Measurements from ENCODE around the gene SPATA2L.

The SPATA2L gene, protein sequence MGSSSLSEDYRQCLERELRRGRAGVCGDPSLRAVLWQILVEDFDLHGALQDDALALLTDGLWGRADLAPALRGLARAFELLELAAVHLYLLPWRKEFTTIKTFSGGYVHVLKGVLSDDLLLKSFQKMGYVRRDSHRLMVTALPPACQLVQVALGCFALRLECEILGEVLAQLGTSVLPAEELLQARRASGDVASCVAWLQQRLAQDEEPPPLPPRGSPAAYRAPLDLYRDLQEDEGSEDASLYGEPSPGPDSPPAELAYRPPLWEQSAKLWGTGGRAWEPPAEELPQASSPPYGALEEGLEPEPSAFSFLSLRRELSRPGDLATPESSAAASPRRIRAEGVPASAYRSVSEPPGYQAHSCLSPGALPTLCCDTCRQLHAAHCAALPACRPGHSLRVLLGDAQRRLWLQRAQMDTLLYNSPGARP

DNA sequence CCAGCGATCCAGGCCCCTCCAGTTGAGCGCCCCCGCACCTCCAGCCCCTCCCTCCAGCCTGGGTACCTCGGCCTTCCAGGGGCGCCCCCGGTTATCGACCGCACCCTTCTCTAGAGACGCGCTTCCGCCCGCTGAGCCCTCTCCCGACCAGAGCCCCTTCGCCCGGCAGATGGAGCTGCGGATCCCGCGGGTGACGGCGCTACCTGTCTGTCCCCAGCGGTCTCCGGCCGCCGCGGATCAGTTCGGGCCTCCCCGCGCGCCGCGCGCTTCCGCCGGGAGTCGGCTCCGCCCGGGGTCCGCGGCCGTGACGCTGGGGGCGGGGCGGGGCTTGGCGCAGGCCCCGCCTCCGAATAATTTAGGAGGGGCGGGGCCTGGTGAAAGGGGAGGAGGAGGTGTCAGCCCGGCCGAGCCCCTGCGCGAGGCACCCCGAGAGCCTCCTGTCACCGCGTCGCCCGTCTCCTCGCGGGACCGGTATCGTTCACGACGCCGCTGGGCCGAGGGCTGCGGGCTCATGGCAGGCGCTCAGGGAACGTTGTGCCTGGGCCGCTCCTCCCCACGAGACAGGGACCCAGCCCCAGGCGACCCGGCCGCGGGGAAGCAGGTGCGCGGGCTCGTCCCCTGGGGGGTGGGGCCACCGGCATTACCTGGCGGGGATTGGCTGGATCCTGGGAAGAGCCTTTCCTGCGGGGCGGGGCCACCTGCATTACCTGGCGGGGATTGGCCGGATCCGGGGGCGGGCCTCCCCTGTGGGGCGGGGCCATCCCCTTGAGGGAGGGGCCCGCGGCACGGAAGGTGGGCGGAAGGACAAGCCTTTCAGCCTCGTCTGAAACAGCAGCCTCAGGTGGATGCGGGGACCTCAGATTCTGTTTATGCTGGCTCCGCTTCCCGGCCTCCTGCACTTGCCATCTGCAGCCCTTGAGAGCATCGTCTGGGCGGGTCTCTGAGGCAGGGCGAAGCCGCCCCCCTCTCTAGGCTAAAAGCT is at the start of gene SPATA2L:
Gene SPATA2L (minus strand): TSS at position 281 of the 982 bp plus-strand sequence. CDS start 473 bp downstream, outside the sequence.
- DNase-seq = peak; percentile 100

DNA sequence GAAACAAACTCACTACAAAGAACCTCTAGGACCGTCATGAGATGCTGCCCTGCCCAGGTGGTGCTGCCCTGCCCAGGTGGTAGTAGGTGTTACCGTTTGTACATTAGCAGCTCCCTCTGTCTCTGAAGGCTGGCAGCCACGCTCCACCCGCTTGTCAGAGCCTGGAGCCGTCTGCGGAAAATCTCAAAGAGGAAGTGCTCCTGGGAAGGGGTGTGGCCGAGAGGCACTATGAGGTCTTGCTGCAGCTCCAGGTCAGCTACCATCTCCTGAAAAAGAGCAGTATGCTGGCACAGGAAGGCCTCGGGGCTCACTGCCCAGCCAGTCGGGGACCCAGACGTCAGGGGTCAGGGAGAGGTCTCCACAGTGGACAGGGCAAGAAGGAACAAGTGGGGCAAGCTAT is 48.1 kb upstream of the SPATA2L start:
- peak; percentile 25 for DNase-seq

DNA sequence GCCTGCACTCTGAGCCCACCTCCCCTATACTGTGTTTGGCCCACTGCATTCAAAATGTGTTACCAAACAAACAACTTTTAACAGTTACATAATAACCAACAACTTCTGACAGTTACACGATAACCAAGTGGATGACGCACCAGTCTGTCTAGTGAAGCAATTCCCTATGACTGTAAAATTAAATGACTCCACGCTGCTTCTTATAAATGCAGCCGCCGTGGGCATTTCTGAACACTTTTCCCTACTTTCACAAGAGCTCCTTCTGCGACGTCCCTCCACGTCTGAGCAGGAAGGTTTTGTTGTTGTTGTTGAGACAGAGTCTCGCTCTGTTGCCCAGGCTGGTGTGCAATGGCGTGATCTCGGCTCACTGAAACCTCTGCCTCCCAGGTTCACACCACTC is 47.4 kb upstream of the SPATA2L start:
- no peak for DNase-seq

DNA sequence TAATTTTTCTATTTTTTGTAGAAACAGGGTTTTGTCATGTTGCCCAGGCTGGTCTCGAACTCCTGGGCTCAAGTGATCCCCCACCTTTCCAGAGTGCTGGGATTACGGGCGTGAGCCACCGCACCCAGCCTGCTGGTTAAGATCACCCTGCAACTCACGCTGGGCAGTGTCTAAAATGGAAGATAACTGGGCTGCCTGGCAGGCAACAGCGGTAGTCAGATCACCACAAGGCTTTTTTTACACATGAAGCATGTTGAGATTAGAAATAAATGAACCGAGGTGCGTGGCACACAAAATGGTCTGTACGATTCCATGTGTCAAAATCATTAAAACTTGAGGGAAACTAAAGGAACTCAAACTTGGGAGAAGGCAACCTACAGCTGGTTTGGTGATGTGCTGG is 46.6 kb upstream of the SPATA2L start:
- DNase-seq = no peak

DNA sequence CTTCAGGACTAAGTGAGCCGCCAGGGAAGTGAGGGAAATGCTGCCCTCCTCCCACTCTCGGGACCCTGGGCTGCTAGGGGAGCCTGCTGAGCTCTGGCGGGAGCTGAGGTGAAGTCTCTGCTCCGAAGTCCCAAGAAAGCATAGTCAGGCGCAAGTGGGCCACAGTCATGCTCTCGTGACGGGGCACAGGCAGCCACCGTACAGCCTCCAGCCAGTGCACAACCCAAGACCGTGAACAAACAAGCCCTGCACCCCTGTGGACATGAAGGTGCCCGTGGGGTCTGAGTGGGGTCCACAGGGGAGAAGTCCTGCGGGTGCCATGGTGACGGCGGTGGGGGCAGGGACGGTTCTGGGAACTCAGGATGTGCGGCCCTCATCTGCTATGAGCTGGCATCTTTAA is 44.5 kb upstream of the SPATA2L start:
- DNase-seq = no peak

DNA sequence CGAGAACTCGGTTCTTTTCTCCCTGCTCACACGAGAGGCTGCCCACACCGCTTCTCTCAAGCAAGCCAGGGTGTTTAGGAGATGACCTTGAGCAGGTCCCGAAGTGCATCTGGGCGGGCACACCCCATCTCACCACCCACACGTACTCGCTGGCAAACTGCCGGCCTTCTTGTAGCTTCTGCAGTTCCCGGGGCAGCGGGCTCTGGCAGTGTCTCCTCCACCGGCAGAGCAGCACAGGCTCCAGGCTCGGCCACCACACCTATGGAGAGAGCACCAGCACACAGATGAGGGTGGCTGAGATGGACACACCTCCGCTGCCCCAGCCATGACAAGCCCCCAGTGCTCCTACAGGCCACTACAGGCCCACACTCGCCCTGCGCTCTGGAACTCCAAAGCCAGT is 43.3 kb upstream of the SPATA2L start:
- no peak for DNase-seq

DNA sequence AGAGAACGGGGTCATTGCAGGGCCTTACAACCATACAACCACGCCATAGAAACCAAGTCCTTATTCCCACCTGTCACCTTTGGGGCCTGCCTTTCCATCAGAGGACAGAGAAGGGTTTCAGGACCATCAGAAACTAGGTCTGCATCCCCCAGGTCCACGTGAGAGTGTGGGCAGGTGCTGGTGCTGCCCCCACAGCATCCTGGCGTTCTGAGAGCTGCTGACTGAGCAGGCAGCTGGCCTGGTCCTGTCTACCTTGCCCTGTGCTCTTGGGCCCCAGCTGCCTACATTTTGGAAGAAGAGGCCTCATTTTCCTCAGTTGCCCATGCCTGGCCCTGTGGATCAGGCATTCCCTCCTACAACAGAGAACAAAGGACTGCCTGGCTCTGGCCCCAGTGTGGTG is 41.4 kb upstream of the SPATA2L start:
- DNase-seq = no peak

DNA sequence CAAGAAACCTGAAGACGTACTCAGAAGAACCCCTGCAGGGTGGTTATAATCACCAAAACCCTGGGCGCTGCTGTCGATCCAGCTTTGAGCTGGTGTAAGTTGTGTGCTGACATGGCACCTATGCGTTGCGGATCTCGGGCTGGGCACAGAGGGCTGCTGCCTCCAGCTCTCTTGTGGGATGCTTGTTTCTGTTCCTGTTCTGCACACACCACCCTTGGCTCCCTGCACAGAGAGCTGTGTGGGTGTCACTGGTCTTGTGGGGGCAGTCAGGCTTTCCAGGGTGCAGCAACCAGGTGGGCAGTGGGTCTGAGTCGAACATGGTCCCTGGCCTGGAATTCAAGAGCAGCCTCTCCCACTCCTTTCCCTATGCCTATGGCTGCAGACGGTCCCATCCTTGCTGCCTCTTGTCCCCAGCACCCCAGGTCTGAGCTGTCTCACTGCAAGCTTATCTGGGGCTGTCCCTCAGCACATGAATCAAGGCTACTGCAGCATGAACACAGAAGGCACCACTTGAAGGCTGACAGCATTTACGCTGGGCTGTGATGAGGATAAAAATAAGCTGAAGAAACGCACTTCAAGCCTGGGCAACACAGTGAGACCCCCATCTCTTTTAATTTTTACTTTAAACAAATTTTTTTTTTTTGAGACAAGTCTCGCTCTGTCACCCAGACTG is 40.0 kb upstream of the SPATA2L start:
- no peak for DNase-seq

DNA sequence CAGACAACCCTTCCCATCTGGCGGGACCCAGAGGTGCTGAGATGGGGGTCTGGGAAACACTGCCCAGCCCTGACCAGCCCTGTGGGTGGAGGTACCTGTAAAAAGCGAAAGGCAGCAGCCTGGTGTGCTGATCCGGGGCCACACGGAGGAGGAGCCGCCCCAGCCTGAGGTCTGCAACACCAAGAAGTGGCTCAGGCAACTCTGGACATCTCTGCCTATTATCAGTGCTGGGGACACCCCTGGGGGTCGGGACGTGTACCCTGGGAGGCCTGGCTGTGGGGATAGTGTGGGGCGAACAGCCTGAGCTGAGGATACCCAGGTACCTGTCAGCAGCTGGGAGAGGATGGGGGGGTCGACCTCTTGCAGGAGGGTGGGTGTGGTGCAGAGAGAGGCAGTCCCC is 37.9 kb upstream of the SPATA2L start:
- no peak for DNase-seq

DNA sequence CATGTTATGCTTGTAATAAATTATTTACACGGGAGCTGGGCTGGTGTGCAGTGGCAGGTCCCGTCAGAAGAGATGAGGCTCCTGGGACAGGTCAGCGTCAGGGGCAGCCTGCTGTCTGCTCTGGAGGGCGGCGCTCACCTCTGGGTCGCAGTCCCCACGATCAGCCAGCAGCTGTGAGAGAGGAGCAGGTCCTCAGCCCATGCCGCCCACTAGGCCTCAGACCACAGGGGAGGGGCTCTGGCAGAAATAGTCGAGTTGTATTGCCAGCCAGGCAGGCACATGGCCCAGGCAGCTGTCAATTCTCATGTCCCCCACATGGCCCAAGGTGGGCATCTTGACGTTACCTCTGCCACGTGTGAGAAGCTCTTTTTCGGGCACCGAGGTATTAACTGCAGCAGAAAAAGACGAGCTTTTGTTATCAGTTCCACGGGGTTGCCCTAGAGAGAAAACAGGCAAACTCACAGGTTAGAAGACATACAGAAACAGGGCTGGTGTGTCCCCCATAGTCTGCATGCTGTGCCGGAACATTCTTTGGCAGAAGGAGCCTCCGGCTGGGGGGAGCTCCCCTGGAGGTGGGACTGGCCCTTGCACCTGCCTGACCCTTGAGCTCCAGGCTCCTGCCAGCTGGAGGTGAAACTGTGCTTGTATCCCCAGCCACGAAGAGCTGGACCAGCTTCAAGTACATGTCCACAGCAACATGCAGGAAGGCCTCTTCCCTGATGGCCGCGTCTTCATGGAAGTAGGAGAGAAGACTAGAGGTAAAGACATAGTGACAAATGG is 37.2 kb upstream of the SPATA2L start:
- DNase-seq = no peak

DNA sequence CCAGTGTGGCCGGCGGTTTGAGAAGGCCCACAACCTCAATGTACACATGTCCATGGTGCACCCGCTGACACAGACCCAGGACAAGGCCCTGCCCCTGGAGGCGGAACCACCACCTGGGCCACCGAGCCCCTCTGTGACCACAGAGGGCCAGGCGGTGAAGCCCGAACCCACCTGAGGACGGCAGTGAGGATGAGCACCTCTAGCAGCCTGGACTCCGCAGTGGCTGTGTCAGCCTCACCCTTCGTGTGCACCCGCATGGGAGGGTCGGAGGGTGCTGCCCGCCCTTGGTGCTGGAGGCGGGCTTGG is 36.5 kb upstream of the SPATA2L start:
- DNase-seq = no peak

DNA sequence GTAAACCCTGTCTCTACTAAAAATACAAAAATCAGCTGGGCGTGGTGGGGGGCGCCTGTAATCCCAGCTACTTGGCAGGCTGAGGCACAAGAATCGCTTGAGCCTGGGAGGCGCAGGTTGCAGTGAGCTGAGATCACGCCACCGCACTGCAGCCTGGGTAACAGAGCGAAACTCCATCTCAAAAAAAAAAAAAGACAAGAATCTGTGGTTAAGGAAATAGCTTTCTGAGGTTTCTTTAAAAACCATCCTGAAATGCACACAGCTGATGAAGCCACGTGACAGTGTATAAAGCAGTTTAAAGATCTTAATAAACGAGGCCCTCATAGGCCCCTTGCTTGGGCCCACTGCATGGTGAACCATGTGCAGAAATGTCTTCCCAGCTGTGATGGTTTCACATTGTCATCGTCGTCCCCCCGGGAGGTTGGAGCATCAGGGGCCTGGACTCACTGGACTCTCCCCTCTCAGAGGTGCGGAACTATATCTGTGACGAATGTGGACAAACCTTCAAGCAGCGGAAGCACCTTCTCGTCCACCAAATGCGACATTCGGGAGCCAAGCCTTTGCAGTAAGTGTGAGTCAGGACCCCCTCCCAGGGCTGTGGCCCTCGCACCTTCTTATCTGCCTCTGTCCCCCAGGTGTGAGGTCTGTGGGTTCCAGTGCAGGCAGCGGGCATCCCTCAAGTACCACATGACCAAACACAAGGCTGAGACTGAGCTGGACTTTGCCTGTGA is 36.0 kb upstream of the SPATA2L start:
- peak; percentile 56 for DNase-seq

DNA sequence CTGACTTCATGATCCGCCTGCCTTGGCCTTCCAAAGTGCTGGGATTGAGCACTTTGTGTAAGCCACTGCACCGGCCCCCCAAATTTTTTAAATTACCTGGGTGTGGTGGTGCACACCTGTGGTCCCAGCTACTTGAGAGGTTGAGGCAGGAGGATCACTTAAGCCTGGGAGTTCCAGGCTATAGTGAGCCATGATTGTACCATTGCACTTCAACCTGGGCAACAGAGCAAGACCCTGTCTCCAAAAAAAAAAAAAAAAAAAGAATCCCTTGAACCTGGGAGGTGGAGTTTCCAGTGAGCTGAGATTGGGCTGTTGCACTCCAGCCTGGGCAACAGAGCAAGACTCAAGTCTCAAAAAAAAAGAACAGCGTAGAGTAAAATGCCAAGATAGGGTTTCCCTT is 35.0 kb upstream of the SPATA2L start:
- DNase-seq = no peak

DNA sequence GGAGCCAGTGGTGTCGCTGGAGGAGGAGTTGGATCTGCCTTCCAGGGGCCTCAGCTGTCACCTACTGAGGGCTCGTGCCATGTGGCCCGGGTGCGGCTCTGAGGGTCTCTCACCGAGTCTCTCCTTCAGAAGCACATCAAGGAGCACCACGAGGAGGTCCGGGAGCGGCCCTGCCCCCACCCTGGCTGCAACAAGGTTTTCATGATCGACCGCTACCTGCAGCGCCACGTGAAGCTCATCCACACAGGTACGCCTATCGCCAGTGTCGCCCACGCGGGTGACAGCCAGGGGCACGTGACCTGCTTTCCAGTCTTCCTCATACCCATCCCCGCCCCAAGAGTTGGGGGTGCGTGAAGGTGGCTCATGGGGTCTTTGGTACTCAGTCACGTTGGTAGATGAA is 32.3 kb upstream of the SPATA2L start:
- DNase-seq = no peak

DNA sequence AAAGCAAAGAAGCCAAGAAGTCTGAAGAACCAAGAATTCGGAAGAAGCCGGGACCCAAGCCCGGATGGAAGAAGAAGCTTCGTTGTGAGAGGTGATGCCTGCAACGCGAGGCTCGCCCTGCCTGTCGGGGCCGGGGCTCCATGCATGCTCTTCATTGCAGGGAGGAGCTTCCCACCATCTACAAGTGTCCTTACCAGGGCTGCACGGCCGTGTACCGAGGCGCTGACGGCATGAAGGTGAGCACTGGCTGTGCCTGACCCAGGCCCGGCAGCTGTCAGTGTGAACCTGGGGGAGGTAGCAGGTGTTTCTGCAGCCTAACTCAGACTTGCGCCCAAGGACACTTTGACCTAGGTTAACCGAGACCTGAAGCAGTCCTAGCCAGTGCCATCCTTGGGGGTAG is 31.8 kb upstream of the SPATA2L start:
- DNase-seq = no peak

DNA sequence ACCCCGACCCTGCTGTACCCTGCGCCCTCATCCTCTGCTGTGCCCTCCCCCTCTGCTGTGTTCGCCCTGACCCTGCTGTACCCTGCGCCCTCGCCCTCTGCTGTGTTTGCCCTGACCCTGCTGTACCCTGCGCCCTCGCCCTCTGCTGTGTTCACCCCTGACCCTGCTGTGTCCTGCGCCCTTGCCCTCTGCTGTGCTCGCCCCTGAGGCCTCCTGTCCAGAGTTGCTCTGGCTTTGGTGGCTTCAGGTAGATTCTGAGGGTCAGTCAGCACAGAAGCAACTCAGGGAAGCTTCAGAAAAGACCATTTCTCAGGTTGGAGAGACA is 31.4 kb upstream of the SPATA2L start:
- DNase-seq = no peak

DNA sequence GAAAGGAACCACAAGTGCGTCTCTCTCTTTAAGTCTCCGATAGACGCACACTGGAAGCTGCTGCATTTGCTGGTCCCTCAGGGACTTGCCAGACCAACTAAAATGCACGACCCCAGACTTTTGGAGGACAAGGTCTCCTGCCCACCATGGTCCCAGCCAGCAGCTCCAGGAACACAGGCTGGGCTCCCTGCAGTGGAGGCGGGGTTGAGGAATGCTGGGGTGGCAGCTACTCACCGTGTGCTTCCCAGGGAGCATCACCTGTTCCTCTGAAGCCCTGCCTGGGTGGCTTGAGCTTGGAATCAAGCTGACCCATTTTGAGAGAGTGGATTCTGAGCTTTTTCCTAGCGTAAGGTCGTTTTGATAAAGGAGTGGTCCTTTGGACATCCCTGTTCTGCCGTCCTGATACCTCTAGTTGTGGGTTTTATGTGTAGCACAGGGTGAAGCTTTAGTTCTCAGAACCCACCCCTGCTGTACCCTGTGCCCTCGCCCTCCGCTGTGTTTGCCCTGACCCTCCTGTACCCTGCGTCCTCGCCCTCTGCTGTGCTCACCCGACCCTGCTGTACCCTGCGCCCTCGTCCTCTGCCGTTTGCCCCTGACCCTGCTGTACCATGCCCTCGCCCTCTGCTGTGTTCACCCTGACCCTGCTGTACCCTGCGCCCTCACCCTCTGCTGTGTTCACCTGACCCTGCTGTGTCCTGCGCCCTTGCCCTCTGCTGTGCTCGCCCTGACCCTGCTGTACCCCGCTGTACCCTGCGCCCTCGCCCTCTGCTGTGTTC is 30.8 kb upstream of the SPATA2L start:
- no peak for DNase-seq

DNA sequence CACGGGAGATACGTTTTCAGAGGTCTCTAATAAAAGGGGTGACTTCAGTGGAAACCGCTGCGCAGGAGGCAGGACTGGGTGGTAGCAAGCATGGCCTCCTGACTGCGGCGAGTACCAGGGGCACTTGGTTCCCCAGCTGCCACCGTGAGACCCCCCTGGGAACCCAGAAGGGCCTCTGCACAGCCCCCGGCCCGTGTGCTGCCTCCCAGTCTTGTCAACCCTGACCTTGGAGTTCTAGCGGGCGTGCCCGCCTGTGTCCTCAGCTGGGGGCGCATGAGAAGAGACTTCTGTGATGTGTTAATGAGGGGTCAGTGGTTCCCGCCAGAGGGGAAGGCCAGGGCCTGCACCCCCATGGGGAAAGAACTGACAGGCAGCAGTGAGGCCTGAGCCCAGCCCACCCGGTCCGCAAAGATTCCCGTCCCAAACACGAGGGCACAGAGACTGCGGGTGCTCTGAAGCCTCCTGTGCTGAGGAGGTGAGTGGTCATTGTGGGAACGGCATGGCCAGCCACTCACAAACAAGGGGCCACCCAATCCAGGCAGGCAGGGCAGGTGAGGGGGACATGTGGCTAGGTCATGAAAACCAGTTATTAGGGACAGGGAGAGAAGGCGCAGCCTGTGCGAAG is 29.2 kb upstream of the SPATA2L start:
- no peak for DNase-seq

DNA sequence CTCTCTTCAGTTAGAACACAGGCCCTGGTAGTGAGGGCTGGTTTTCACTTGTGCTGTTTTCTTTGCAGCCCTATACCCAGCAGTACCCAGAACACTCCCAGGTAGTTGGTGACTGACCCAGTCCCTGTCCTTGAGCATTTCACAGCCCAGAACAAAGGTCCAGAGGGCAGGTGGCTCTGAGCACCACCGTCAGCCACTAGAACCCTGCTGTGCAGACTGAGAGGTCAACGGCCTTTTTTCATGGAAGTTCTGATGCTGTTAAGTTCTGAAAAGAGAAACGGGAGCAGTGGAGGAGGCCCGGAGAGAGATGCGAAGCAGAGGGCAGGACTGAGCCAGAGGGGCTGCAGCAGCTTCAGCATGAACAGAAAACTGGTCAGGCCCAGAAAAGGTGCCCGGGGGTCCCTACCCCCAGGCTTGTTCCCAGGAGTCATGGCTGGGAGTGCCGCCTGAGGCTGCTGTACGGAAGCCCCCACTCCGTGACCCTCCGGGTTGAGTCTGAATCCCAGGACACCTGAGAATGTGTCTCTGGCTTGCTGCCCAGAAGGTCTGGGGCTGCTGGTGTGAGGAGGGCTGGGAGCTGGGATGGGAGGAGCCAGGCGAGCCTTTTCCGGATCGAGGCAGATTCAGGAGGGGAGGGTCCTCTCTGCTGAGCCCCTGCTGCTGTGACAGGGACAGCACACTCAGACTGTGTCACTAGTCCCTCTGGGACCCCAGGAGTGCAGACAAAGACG is 28.5 kb upstream of the SPATA2L start:
- no peak for DNase-seq

DNA sequence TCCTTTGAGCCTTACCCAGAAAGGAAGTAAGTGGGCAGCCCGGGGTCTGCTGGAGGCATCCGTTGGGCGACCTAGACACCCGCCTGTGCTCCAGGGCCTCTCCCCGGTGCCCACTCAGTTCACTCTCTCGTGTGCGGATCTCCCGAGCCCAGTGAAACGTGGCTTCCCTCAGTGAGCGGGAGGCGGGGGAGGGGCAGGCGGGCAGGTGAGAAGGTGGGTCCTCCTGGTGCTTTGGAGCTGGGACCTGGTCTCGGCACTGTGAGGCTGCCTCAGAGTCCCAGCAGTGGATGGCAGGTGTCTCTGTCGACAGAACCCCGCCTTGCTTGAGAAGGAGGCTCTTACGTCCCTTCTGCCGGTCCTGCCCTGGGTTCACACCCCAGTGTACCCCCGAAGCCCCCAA is 27.8 kb upstream of the SPATA2L start:
- no peak for DNase-seq

Measured in CD4-positive, alpha-beta T cell treated with Interleukin-17A for 4 hours (primary cell).